H1 (cell line): ENCODE data around the gene PDE3A. TPM values are rescaled to one million over a fixed set of nuclear protein-coding genes. Genes with fewer than 3 reads are reported as not detected.

Experiments
- GABPA ChIP-seq: IDR thresholded peaks from 2 replicates; pipeline ENCODE4 v1.6.1; 2011; ENCODE audit warnings: mild to moderate bottlenecking, low read length, moderate library complexity, borderline replicate concordance; ENCODE audit not compliant: insufficient read depth
- NANOG ChIP-seq: IDR thresholded peaks from 2 replicates; pipeline ENCODE4 v1.6.1; 2011; ENCODE audit warnings: low read length, low read depth, mild to moderate bottlenecking, inconsistent platforms; ENCODE audit not compliant: insufficient read depth, poor library complexity, severe bottlenecking
- RAD21 ChIP-seq, 2 experiments: IDR thresholded peaks in 1 of 2; conservative IDR thresholded peaks in 1 of 2; 2 replicates each; pipeline ENCODE4 v1.6.1; 2011; ENCODE audit warnings: low read depth in 2 of 2, low read length in 2 of 2, improper control_type of control experiment in 1 of 2, inconsistent platforms in 1 of 2, mild to moderate bottlenecking in 1 of 2, moderate library complexity in 1 of 2
- SUZ12 ChIP-seq: fragments of 200-600 bp; sonication (generic); IDR thresholded peaks from 2 replicates; pipeline ENCODE4 v1.6.1; 2012; ENCODE audit warnings: mild to moderate bottlenecking, inconsistent platforms, low read length, moderate library complexity, mixed read lengths
- TCF12 ChIP-seq: IDR thresholded peaks from 2 replicates; pipeline ENCODE4 v1.6.1; 2011; ENCODE audit warnings: low read depth, mild to moderate bottlenecking, low read length
- YY1 ChIP-seq: IDR thresholded peaks from 2 replicates; pipeline ENCODE4 v1.6.1; 2011; ENCODE audit warnings: low read depth, mild to moderate bottlenecking, low read length
- polyA plus RNA-seq, 7 experiments: library from polyadenylated mRNA; depleted of rRNA in 3 of 7; stranded (reverse) in 5 of 7; unstranded in 2 of 7; fragments of >200 nt in 5 of 7; fragments of 200-250 nt in 2 of 7; gene quantifications; 1 replicate in 5 of 7; 2 replicates in 1 of 7; 4 replicates in 1 of 7; pipeline versions ENCODE4 v1.2.1 to v1.2.3, GENCODE V29; 2011 to 2013; ENCODE audit warnings: missing spikeins in 2 of 7, mixed read lengths in 2 of 7
- total RNA-seq: library from RNA; stranded (reverse); fragmentation: NEBNext Ultra II Directional; extraction: Animal tissue kit (Norgen Biotek cat#: 25700); gene quantifications from 2 replicates; pipeline ENCODE4 v1.2.1, GENCODE V29; 2021

PDE3A gene
- total and polyA plus RNA-seq, 2 of the 8 experiments (the other 6 are each of a cell fraction or from before 2014, with no cell fraction given), result 1.4 to 3.4 TPM

- no peak for TF ChIP-seq RAD21 (IDR thresholded peaks at IDR 0.05 in 1 of 2, conservative IDR thresholded peaks at IDR 0.05 in 1 of 2; ENCODE audit: low read depth in 2 of 2, low read length in 2 of 2)
- TF ChIP-seq GABPA, result no peak
- TF ChIP-seq SUZ12, result no peak
- no peak for TF ChIP-seq TCF12
- TF ChIP-seq NANOG, result no peak
- TF ChIP-seq YY1, result no peak
- TF ChIP-seq, all 59 proteins: peak for 0
These were observed 121.3 kb downstream of the PDE3A start (continued) for GRCh38 chr12:20489645-20490044.
